ENCODE measurements around the gene ZFYVE21. TPM values are rescaled to one million over a fixed set of nuclear protein-coding genes. Genes with fewer than 3 reads are reported as not detected.

The ZFYVE21 gene
- total RNA-seq, 3 donors from 2014 or later: 49.9 to 67.1 (median 60.9) TPM

DNA sequence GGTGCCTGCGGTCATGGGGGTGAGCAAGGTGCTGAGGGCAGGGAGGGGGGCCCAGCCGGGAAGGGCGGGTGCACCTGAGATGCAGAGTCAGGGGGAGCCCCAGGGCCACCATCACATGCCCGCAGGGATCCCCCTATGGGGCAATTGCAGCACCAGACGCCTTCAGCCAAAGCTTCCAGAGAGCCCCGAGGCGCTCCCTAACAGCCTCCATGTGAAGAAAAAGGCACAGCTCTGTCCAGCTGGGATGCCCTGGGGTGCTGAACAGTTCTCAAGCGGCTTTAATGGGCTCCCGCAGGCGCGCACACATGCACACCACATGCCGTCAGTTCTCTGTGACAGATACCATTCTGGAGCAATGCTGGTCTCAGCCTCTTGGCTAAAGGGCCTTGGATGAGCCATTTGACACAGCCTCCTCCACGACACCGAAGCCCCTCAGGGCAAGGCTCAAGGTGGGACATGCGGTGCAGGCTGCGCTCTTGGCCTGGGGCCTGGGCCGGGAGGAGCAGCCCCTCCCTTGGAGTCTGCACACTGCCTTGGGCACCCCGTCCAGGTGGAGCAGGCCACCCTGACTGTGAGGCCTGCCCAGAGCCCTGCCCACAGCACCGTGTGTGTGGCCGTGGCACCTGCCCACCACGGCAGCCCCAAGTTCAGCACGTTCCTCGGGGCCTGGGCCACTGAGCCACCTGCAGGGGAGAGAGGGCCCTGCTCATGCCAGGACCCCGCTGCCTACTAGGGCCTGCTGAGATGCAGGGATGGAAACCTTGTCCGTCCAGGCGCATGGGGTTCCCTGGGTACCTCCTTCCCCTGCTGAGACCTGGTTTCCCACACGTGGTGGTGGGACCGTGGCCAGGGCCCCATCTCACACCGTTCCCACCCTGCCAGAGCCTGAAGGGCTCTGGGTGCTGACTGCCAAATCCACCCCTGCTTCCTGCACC, 8.0 kb upstream of the ZFYVE21 start:
- H3K36me3 ChIP-seq (ENCODE audit: low read depth): no peaks in the 10 kb centered on the region
- TF ChIP-seq, protein P1, sequence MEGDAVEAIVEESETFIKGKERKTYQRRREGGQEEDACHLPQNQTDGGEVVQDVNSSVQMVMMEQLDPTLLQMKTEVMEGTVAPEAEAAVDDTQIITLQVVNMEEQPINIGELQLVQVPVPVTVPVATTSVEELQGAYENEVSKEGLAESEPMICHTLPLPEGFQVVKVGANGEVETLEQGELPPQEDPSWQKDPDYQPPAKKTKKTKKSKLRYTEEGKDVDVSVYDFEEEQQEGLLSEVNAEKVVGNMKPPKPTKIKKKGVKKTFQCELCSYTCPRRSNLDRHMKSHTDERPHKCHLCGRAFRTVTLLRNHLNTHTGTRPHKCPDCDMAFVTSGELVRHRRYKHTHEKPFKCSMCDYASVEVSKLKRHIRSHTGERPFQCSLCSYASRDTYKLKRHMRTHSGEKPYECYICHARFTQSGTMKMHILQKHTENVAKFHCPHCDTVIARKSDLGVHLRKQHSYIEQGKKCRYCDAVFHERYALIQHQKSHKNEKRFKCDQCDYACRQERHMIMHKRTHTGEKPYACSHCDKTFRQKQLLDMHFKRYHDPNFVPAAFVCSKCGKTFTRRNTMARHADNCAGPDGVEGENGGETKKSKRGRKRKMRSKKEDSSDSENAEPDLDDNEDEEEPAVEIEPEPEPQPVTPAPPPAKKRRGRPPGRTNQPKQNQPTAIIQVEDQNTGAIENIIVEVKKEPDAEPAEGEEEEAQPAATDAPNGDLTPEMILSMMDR (IDR thresholded peaks at IDR 0.05): no peak
- H3K4me1 ChIP-seq (ENCODE audit: low read depth): peaks cover 25% of the 10 kb centered on the region

DNA sequence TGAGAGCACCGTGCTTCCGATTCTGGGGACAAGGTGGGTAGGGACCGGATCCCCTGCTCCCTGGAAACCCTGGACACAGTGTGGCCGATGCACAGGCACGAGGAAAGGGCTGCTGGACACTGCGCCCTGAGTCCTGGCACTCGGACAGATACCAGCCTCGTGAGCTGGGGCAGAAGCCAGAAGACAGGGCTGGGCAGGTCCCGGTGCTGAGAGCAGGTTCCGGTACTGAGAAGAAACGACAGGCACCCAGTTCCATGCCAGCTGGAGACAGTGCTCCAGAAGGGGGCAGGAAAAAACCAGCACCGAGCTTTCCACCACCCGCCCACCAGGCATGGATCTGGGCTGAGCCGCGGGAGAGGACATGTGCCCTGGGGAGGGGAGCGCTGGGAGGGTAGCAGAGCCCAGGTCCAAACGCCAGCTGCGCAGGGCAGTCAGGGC, 6.8 kb upstream of the ZFYVE21 start:
- ATAC-seq: no peak
- Histone ChIP-seq H3K4me3 (no peak overlapping the region), H3K9me3 (no peaks in the 10 kb centered on the region), H3K36me3 (ENCODE audit: low read depth) (no peaks in the 10 kb centered on the region), H3K4me1 (ENCODE audit: low read depth) (peaks cover 30% of the 10 kb centered on the region)
- DNase-seq: no peak
- TF ChIP-seq, protein P1 (IDR thresholded peaks at IDR 0.05): no peak
- intact Hi-C loops (cut with DNase I, micrococcal nuclease): no loop called here

More for the DNA sequence above, 8.0 kb upstream of the ZFYVE21 start:
- Histone ChIP-seq H3K9me3 (no peaks in the 10 kb centered on the region), H3K4me3 (no peak overlapping the region)
- DNase-seq (no peak), ATAC-seq (no peak)
- intact Hi-C loops (cut with DNase I, micrococcal nuclease): no loop called here

DNA sequence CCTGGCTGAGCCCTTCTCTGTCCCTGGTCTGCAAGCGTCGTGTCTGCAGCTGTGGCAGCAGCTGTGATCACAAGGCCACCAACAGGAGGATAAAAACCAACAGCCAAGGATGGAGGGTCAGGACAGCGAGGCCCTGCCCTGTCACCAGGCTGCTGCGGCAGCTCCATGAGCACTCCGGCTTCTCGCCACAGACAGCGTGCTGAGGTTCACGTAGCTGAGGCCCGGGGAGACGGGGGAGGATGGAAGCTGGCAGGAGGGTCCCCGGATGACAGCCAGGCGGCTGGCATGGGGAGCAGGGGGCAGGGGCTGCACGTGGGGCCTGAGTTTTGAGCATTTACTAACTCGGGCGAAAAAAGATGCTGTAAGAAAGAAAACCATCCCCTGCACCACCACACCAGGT, 5.8 kb upstream of the ZFYVE21 start:
- no peak for ATAC-seq
- Histone ChIP-seq H3K9me3 (no peaks in the 10 kb centered on the region), H3K4me3 (no peak overlapping the region), H3K36me3 (ENCODE audit: low read depth) (no peaks in the 10 kb centered on the region), H3K4me1 (ENCODE audit: low read depth) (peaks cover 40% of the 10 kb centered on the region)
- intact Hi-C loops (cut with DNase I, micrococcal nuclease): no loop called here
- TF ChIP-seq, protein P1 (IDR thresholded peaks at IDR 0.05): no peak
- DNase-seq: no peak

DNA sequence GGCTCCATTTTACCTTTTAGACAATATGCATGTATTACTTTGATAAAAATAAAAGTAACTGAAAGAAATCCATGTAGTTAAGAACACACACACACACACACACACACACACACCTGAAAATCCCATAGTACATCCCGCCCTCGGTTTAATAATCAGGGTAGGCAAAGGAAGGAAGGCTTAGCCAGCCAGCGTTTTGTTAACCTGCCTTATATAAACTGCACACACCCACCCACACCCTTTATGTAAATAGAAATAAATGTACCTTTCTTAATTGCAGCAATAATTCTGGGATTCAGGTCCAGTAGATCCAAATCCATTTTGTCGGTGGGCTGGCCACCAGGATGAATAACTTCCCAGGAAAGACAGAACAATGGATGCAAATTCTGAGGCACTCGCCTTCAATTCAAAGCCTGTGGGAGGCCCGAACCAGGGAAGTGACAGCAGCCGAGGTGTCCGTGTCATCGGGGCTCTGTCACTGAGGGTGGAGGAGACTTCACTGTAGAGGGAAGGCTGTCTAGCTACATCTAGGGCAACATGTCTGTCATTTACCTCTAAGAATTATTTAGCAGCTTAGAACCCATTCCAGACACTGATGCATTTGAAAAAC, 4.7 kb upstream of the ZFYVE21 start:
- Histone ChIP-seq H3K36me3 (ENCODE audit: low read depth) (peaks cover 4% of the 10 kb centered on the region), H3K4me1 (ENCODE audit: low read depth) (peaks cover 40% of the 10 kb centered on the region), H3K4me3 (no peak overlapping the region), H3K9me3 (no peaks in the 10 kb centered on the region)
- intact Hi-C loops (cut with DNase I, micrococcal nuclease): no loop called here
- TF ChIP-seq, protein P1 (IDR thresholded peaks at IDR 0.05): no peak
- peak in 1 of 3 donors; percentile 85 for DNase-seq
- ATAC-seq: peak; percentile 53

DNA sequence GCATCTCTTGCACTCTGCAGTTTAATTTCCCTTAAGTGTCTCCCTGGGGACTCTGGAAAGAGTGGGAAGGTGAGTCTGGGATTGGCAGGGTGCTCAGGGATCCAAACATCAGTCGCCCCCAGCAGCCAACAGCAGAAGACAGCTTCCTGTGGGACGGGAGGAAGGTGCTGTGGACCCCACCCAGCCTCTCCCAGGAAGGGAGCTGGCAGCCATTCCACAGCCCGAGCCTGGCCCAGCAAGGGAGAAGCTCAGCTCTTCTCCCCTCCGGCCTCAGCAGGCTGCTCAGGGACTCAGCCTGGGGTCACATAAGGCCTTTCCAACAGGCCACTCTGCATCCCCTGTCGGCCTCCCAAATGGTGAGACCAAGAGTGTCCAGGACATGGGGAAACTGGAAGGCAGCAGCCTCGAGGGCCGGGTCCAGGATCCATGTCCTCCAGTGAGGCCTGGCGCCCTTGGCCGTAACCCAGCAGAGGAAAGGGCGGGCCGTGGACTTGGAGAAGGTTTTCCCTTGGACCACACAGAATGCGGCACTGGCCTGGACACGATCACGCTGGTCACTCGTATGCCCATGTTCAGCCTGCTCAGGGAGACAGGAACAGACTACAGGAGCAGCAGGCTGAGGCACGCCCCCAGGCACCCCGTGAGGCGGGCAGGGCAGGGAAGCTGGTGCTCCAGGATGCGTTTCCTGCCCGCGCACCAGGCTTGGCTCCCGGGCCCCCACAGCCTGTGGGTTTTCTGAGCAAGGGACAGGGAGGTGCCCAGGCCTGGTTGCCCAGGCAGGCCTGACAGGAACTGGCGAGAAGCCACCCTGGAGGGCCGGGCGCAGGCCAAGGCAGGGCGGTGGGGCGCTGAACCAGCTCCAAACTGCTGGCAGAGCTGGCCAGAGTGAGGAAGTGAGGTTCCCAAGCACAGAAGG, 3.8 kb upstream of the ZFYVE21 start:
- Histone ChIP-seq H3K9me3 (no peaks in the 10 kb centered on the region), H3K4me1 (ENCODE audit: low read depth) (peaks cover 44% of the 10 kb centered on the region), H3K36me3 (ENCODE audit: low read depth) (peaks cover 4% of the 10 kb centered on the region), H3K4me3 (no peak overlapping the region)
- TF ChIP-seq, protein P1 (IDR thresholded peaks at IDR 0.05): no peak
- ATAC-seq (peak; percentile 46), DNase-seq (peak; percentile 71 to 85 (median 83))
- intact Hi-C loops (cut with DNase I, micrococcal nuclease): no loop called here
